Muscle layer of colon (tissue), 2 donors: Measurements from ENCODE around the gene BEND3.
"Not testable (repeated sequence)": the region's sequence is repeated elsewhere in the genome, so short reads cannot be mapped to it uniquely, and the experiment has no call there.

ENCODE experiments used
- H3K27ac ChIP-seq: one replicate; pipeline ENCODE4 v1.7.0; 2013; ENCODE audit warnings: low read depth, mild to moderate bottlenecking, low read length, moderate library complexity
- H3K27me3 ChIP-seq, 2 donors: one replicate each; pipeline ENCODE4 v1.7.0; 2013; ENCODE audit warnings: low read length in 2 of 2, mild to moderate bottlenecking in 2 of 2; ENCODE audit not compliant: insufficient read depth in 2 of 2, control insufficient read depth in 1 of 2
- H3K36me3 ChIP-seq: one replicate; pipeline ENCODE4 v1.7.0; 2013; ENCODE audit warnings: mild to moderate bottlenecking, low read length; ENCODE audit not compliant: insufficient read depth
- H3K4me1 ChIP-seq: one replicate; pipeline ENCODE4 v1.7.0; 2013; ENCODE audit warnings: mild to moderate bottlenecking, low read length; ENCODE audit not compliant: insufficient read depth
- H3K4me3 ChIP-seq, 2 donors: one replicate each; pipeline ENCODE4 v1.7.0; 2013; ENCODE audit warnings: low read length in 2 of 2, low read depth in 1 of 2, mild to moderate bottlenecking in 1 of 2, moderate library complexity in 1 of 2
- H3K9ac ChIP-seq: one replicate; pipeline ENCODE4 v1.7.0; 2013; ENCODE audit warnings: low read length
- H3K9me3 ChIP-seq: one replicate; pipeline ENCODE4 v1.7.0; 2013; ENCODE audit warnings: mild to moderate bottlenecking, low read length
- donor health status: abdominal sarcoma.
- donor health status: Adenocarcinoma of cecum.

Gene BEND3

GRCh38 chr6:107114926-107115694, at the start of gene BEND3:
Gene BEND3 (minus strand): TSS chr6:107115515. CDS start chr6:107099285, 16,230 bp downstream.
- no peaks in the 10 kb centered on the region for H3K36me3 ChIP-seq
- no peaks in the 10 kb centered on the region for H3K9me3 ChIP-seq
- H3K4me1 ChIP-seq, result peaks cover 7% of the 10 kb centered on the region
- H3K27ac ChIP-seq, result no peak within 1 kb of the TSS
- H3K27me3 ChIP-seq, result peaks cover 4 to 18% of the 10 kb centered on the region in 2 donors
- H3K9ac ChIP-seq, result no peak within 1 kb of the TSS
- H3K4me3 ChIP-seq, result peak within 1 kb of the TSS; percentile 36 to 63

GRCh38 chr6:107164299-107164698, 49.0 kb upstream of the BEND3 start:
- not testable (repeated sequence) for H3K4me1 ChIP-seq, H3K36me3 ChIP-seq, H3K9ac ChIP-seq, H3K27me3 ChIP-seq, H3K4me3 ChIP-seq, H3K9me3 ChIP-seq, H3K27ac ChIP-seq

GRCh38 chr6:107161521-107161920, 46.2 kb upstream of the BEND3 start:
- no peaks in the 10 kb centered on the region for H3K36me3 ChIP-seq
- H3K9ac ChIP-seq, result no peak overlapping the region
- no peaks in the 10 kb centered on the region for H3K4me1 ChIP-seq
- H3K27me3 ChIP-seq, result no peaks in the 10 kb centered on the region
- no peak overlapping the region for H3K4me3 ChIP-seq
- H3K9me3 ChIP-seq, result no peaks in the 10 kb centered on the region
- no peak overlapping the region for H3K27ac ChIP-seq

GRCh38 chr6:107156617-107157016, 41.3 kb upstream of the BEND3 start:
- Histone ChIP-seq H3K27ac (no peak overlapping the region), H3K9me3 (no peaks in the 10 kb centered on the region), H3K4me3 (no peak overlapping the region), H3K27me3 (no peaks in the 10 kb centered on the region), H3K36me3 (no peaks in the 10 kb centered on the region), H3K9ac (no peak overlapping the region), H3K4me1 (no peaks in the 10 kb centered on the region)

GRCh38 chr6:107154801-107155160, 39.5 kb upstream of the BEND3 start:
- H3K4me3 ChIP-seq, result no peak overlapping the region
- no peak overlapping the region for H3K9ac ChIP-seq
- no peaks in the 10 kb centered on the region for H3K4me1 ChIP-seq
- no peaks in the 10 kb centered on the region for H3K9me3 ChIP-seq
- no peak overlapping the region for H3K27ac ChIP-seq
- no peaks in the 10 kb centered on the region for H3K36me3 ChIP-seq
- H3K27me3 ChIP-seq, result no peaks in the 10 kb centered on the region

GRCh38 chr6:107154131-107154800, 39.0 kb upstream of the BEND3 start:
- no peak overlapping the region for H3K4me3 ChIP-seq
- H3K27ac ChIP-seq, result no peak overlapping the region
- H3K9me3 ChIP-seq, result no peaks in the 10 kb centered on the region
- no peaks in the 10 kb centered on the region for H3K4me1 ChIP-seq
- no peaks in the 10 kb centered on the region for H3K27me3 ChIP-seq
- H3K9ac ChIP-seq, result no peak overlapping the region
- no peaks in the 10 kb centered on the region for H3K36me3 ChIP-seq

GRCh38 chr6:107152638-107153430, 37.5 kb upstream of the BEND3 start:
- H3K9ac ChIP-seq, result no peak overlapping the region
- no peaks in the 10 kb centered on the region for H3K4me1 ChIP-seq
- no peaks in the 10 kb centered on the region for H3K36me3 ChIP-seq
- no peak overlapping the region for H3K4me3 ChIP-seq
- H3K27me3 ChIP-seq, result no peaks in the 10 kb centered on the region
- H3K9me3 ChIP-seq, result no peaks in the 10 kb centered on the region
- no peak overlapping the region for H3K27ac ChIP-seq

- Histone ChIP-seq H3K4me3 (no peak overlapping the region), H3K4me1 (no peaks in the 10 kb centered on the region), H3K36me3 (no peaks in the 10 kb centered on the region), H3K27ac (no peak overlapping the region), H3K27me3 (no peaks in the 10 kb centered on the region), H3K9me3 (no peaks in the 10 kb centered on the region), H3K9ac (no peak overlapping the region)
These were observed 29.4 kb upstream of the BEND3 start for GRCh38 chr6:107144666-107145065.

GRCh38 chr6:107144014-107144413, 28.7 kb upstream of the BEND3 start:
- H3K4me3 ChIP-seq, result no peak overlapping the region
- no peaks in the 10 kb centered on the region for H3K27me3 ChIP-seq
- no peak overlapping the region for H3K27ac ChIP-seq
- H3K9me3 ChIP-seq, result no peaks in the 10 kb centered on the region
- H3K4me1 ChIP-seq, result no peaks in the 10 kb centered on the region
- H3K36me3 ChIP-seq, result no peaks in the 10 kb centered on the region
- H3K9ac ChIP-seq, result no peak overlapping the region

GRCh38 chr6:107140581-107140980, 25.3 kb upstream of the BEND3 start:
- Histone ChIP-seq H3K9me3 (no peaks in the 10 kb centered on the region), H3K27ac (no peak overlapping the region), H3K4me3 (no peak overlapping the region), H3K36me3 (no peaks in the 10 kb centered on the region), H3K4me1 (no peaks in the 10 kb centered on the region), H3K27me3 (no peaks in the 10 kb centered on the region), H3K9ac (no peak overlapping the region)

- not testable (repeated sequence) for H3K9me3 ChIP-seq, H3K9ac ChIP-seq, H3K4me3 ChIP-seq, H3K27me3 ChIP-seq, H3K27ac ChIP-seq, H3K36me3 ChIP-seq, H3K4me1 ChIP-seq
These were observed 21.0 kb upstream of the BEND3 start for GRCh38 chr6:107136324-107136723.
